GM21515 (cell line): Measurements from ENCODE around the gene MKI67.

ENCODE experiments used
- ATAC-seq: cut with Tn5 transposase; IDR thresholded peaks from one replicate; pipeline ENCODE4 v1.9.1; 2021; ENCODE audit not compliant: unreplicated experiment

MKI67 gene

GRCh38 chr10:128086003-128086863, 40.0 kb downstream of the MKI67 start:
- ATAC-seq = no peak

GRCh38 chr10:128084991-128085390, 41.2 kb downstream of the MKI67 start:
- ATAC-seq = no peak

- no peak for ATAC-seq
Observed at GRCh38 chr10:128084364-128084763, 41.9 kb downstream of the MKI67 start.

GRCh38 chr10:128083191-128083895, 42.9 kb downstream of the MKI67 start:
- ATAC-seq = no peak

- ATAC-seq = no peak
Observed at GRCh38 chr10:128081720-128082119, 44.5 kb downstream of the MKI67 start.

- no peak for ATAC-seq
Observed at GRCh38 chr10:128081222-128081621, 45.0 kb downstream of the MKI67 start.

GRCh38 chr10:128080641-128081040, 45.6 kb downstream of the MKI67 start:
- no peak for ATAC-seq

- ATAC-seq = no peak
Observed at GRCh38 chr10:128080231-128080630, 46.0 kb downstream of the MKI67 start.

- no peak for ATAC-seq
Observed at GRCh38 chr10:128078136-128078969, 47.9 kb downstream of the MKI67 start.

GRCh38 chr10:128077155-128077875, 48.9 kb downstream of the MKI67 start:
- ATAC-seq = no peak

- no peak for ATAC-seq
Observed at GRCh38 chr10:128074589-128074988, 51.6 kb downstream of the MKI67 start.

- ATAC-seq = no peak
Observed at GRCh38 chr10:128073890-128074289, 52.3 kb downstream of the MKI67 start.

GRCh38 chr10:128072941-128073645, 53.1 kb downstream of the MKI67 start:
- no peak for ATAC-seq

- no peak for ATAC-seq
Observed at GRCh38 chr10:128072046-128072445, 54.2 kb downstream of the MKI67 start.

- ATAC-seq = no peak
Observed at GRCh38 chr10:128071417-128071782, 54.8 kb downstream of the MKI67 start.

- no peak for ATAC-seq
Observed at GRCh38 chr10:128070721-128071416, 55.4 kb downstream of the MKI67 start.

GRCh38 chr10:128070161-128070560, 56.1 kb downstream of the MKI67 start:
- ATAC-seq = no peak

- peak; percentile 61 for ATAC-seq
Observed at GRCh38 chr10:128069351-128070051, 56.7 kb downstream of the MKI67 start.
